ENCODE data around the gene DPP7.

GRCh38 chr9:137103206-137103999 is 11.1 kb downstream of the DPP7 start:
- TF ChIP-seq CTCF (IDR thresholded peaks at IDR 0.05) (no peak), POLR2A (IDR thresholded peaks at IDR 0.05) (no peak)

Data from lower leg skin (tissue), 3 donors.